Hematopoietic multipotent progenitor cell (in vitro differentiated cells): ENCODE measurements around the gene PDE4A. TPM values are rescaled to one million over a fixed set of nuclear protein-coding genes. Genes with fewer than 3 reads are reported as not detected.
"Not testable (repeated sequence)": the region's sequence is repeated elsewhere in the genome, so short reads cannot be mapped to it uniquely, and the experiment has no call there.

ENCODE experiments used
- DNase-seq, 3 donors: peaks; one replicate each; pipeline ENCODE4 v3.0.0-alpha.2; 2011 to 2015; ENCODE audit warnings: low read depth in 2 of 3, low spot score in 2 of 3
- total RNA-seq: library from RNA; depleted of rRNA; stranded (reverse); fragments of >200 nt; gene quantifications from one replicate; pipeline ENCODE4 v1.2.3, GENCODE V29; 2012

PDE4A gene
- total RNA-seq, 1 donor = under 0.01 TPM

DNA sequence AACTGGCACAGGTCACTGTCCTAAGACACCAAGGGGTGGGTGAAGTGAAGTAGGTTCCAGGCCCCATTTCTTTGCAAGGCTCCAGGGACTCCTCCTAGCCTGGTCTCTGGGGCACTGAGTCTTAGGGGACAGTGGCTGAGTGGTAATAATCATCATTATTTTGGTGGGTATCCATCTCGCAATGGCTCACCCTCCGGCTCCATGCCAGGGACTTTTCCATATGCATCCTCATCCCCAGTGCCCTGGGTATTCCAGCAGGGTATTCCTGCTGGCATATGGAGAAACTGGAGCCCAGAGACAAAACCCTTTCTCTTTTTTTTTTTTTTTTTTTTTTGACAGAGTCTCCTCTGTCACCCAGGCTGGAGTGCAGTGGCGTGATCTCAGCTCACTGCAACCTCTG lies 2.5 kb downstream of the PDE4A start:
- DNase-seq = no peak

- DNase-seq = peak in 2 of 3 donors; percentile 83 to 87
These were observed 3.8 kb downstream of the PDE4A start for GRCh38 chr19:10424011-10424637.

- no peak for DNase-seq
These were observed 6.8 kb downstream of the PDE4A start for GRCh38 chr19:10427169-10427568.

- DNase-seq = no peak
These were observed 8.7 kb downstream of the PDE4A start for GRCh38 chr19:10428996-10429381.

- DNase-seq = no peak
These were observed 10.3 kb downstream of the PDE4A start for GRCh38 chr19:10430505-10431253.

DNA sequence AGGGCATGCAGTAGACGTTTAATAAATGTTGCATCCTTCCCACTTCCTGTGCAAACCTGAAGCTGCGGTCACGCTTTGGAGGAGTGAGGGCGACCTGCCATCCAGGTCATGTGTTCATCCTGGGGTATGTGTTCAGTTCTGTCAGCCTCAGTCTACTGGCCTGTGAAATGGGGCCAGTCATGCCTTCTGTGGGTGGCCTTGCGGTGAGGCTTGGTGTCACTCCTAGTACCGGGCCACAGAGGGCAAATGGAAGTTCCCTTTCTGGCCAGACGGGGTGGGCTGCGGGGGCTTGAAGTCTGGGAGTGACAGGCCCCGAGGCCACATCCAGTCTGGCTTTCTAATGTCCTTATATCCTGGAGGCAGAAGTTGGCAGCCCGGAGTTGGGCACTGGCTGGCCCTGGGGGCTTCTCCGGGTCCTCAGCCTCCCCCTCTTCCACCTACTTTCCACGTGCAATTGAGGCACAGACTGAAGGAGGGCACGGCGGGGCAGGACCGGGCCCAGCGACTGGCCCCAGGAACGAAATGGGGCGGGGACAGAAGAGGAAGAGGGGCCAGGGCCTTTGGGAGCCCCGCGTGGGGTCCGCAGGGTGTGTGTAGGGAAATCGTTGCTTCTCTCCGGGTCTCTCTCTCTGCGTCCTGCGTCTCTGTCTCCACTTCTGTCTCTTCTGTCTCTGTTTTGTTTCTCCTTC lies 11.1 kb downstream of the PDE4A start:
- DNase-seq = peak in 1 of 3 donors; percentile 69

DNA sequence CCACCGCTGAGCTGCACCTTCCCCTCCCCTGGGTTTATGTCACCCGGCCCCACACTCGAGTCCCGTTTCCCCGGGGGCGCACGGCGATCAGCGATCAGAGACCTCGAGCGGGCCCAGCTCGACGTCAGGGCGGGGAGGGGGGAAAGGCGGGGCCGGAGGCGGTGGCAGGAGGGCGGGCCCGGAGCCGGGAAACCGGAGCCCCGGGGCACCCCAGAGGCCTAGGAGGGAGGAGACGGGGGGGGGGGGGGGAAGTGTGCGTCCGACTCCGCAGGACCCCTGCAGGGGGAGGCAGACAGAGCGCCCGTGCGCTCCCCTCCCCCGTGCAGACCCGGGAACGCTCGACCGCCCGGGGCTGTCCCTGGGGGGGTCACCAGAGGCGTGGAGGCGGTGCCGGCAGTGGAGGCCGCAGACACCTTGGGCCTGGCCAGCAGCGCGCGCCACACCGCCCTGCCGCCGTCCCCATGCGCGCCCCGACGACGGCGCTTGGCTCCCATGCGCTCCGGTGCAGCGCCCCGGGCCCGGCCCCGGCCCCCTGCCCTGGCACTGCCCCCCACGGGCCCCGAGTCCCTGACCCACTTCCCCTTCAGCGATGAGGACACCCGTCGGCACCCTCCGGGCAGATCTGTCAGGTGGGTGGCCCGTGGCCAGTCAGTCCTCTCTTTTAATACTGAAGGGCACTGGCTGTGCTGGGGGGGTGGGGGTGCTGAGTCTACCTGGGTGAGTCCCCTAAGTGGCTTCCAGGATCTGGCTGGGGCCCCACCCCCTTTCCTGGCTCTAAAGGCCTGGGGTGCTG lies 11.8 kb downstream of the PDE4A start:
- no peak for DNase-seq

DNA sequence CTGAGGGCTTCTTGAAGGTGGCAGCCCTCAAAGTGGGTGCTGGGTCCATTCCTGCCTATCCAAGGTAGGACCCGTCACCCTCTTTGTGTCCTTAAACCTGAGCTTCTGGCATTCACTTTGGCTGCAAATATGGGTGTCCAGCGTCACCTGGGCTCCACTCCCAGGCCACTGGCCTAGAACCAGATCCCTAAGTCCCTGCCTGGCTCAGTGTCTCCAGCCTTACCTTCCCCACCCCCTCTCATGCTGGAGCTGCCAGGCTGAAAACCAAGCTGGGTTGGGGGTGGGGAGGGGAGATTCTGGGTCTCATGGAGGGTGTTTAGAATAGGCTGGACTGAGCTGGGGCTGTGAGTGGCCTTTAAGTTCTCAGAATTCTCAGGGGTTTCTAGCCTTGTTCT lies 12.4 kb downstream of the PDE4A start:
- DNase-seq = no peak

GRCh38 chr19:10433131-10433536 lies 12.8 kb downstream of the PDE4A start:
- no peak for DNase-seq

DNA sequence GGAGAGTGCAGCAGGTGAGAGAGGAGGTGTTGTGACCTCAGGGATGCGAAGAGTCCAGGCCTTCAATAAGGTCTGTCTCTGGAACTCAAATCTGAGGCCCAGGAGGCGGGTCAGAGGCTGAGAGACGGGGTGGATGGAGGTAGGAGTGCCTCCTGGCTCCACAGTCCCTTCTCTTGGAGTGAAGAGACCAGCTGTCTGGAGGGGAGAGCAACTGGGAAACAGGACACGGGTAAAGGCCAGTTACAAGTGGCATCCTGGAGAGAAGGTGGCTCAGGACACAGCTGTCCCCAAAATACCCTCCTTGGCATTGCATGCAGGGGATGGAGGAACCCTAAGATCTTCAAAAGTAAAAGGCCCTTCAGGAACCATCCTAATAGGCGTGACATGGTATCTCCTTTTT lies 19.2 kb downstream of the PDE4A start:
- no peak for DNase-seq

DNA sequence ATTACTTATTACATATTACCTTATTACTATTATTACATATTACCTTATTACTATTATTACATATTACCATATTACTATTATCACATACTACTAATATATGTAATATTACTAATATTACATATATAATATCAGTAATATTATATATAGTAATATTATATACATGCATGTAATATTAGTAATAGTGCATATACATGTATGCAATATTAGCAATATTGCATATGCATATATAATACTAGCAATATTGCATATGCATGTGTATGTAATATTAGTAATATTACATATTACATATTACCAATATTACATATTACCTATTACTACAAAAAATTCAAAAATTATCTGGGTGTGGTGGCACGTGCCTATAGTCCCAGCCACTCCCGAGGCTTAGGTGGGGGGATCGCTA lies 22.4 kb downstream of the PDE4A start:
- DNase-seq = no peak

- DNase-seq = no peak
These were observed 28.7 kb downstream of the PDE4A start for GRCh38 chr19:10449037-10449436.

DNA sequence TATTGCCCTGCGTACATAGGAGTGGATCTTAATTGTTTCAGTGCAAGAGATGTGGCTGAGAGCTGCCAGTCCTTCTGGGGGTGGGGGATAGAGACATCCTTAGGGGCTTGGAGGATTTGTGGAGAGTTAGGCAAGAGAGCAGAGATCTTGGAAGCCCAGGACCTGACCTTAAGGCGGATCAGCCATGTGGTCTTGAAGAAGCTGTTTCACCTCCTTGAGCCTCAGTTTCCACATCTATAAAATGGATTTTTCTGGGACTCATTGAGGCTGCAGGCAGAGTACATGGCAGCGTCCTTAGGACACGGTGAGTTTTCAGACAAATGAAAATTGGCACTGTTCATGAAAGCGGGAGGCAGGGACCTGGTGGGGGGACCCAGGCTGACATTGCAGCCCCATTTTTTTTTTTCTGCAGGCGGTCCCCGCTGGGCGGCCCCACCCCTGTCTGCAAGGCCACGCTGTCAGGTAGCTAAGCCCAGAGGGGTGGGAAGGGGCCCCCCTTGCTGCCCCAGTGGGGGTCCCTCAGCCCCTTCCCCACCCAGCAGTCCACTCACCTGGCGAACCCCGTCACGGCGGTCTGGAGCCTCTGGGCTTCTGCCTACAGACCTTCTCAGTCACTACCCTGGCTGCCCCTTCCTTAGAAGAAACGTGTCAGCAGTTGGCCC lies 30.0 kb downstream of the PDE4A start:
- DNase-seq = no peak

DNA sequence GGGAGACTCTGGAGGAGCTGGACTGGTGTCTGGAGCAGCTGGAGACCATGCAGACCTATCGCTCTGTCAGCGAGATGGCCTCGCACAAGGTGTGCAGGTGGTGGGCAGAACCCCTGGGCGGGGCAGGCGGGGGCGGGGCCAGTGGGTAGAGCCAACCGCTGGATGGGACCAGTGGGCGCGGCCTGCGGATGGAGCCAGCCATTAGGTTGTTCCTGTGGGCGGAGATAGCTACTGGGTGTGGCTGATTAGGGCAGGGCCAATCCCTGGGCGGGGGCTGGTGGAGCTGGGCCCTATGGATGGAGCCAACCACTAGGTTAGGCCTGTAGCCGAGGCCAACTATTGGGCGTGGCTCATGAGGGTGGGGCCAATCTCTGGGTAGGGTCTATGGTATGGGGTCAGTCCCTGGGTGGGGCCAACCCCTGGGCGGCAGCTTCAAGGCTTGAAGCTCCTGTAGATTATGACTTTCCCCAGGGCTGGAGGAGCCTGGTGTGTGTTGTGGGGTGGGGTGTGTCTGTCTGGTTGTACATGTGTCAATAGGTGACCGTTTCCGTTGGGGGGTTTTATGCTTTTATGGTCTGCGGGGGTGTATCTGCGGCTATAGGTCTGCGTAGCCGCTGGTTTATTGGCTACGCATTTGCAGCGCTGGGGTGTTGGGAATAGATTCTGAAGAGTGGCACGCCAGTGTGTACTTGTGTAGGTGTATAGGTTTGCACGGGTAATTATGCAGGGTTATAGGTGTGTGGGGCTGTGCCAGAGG lies 30.7 kb downstream of the PDE4A start:
- peak in 1 of 3 donors; percentile 26 for DNase-seq

- DNase-seq = no peak
These were observed 32.6 kb downstream of the PDE4A start for GRCh38 chr19:10452726-10453618.

DNA sequence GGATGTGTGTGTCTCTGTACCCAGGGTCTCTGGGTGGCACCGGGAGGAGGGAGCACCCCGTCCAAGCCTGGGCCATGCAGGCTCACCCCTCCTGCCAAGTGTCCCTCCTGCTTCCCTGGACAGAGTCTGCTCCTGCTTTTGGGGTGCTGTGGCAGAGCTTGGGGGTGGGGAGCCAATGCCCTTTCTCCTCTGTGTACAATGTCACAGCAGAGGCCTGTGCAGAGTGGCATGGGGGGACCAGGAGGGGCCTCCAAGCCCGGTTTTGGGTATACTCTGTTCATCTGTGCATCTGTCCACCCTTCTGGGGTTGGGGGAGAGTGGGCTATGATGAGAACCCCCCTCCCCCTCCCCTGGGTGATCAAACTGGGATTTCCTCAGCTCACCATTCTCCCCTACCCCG lies 33.5 kb downstream of the PDE4A start:
- no peak for DNase-seq

DNA sequence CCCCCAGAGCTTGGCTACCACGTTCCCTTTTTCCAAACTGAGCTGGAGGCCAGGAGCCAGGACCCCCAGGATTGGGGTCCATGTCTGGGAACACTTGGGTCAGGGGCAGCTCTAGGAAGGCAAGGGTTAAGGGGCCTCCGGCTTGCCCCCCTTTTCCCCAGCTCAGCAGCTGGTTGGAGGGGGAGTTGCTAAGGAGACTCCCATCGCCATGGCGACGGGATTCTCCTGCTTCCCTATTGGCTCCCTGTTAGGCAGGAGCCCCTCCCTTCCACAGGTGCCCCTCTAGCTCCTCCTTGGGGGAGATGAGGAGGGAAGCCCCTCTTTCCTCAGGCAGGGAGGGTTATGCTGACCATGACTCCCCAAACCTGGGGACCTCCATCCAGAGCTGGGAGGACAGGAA lies 33.9 kb downstream of the PDE4A start:
- DNase-seq = peak in 2 of 3 donors; percentile 42 to 54

GRCh38 chr19:10458733-10459132 lies 38.4 kb downstream of the PDE4A start:
- DNase-seq = not testable (repeated sequence)

GRCh38 chr19:10460714-10461046 lies 40.3 kb downstream of the PDE4A start:
- no peak for DNase-seq
